Right ventricle myocardium superior (tissue), 1 donor: ENCODE results near the gene MRPL2. TPM values are rescaled to one million over a fixed set of nuclear protein-coding genes. Genes with fewer than 3 reads are reported as not detected.
"Not testable (repeated sequence)": the region's sequence is repeated elsewhere in the genome, so short reads cannot be mapped to it uniquely, and the experiment has no call there.

Experiments used
- ATAC-seq: fragments of 200-7000 bp; cut with Tn5 transposase; one replicate; pipeline ENCODE4 v1.9.1; 2020; ENCODE audit warnings: mild to moderate bottlenecking; ENCODE audit not compliant: poor library complexity
- DNase-seq: peaks from one replicate; pipeline ENCODE4 v3.0.0-alpha.2; 2020
- intact Hi-C: fragments of 100-400 bp; cut with DNase I; formaldehyde crosslinking; loops from one replicate; pipeline ENCODE4 v1.11.2; 2022
- total RNA-seq: library from RNA; stranded (reverse); fragmentation: NEBNext Ultra II Directional; extraction: Animal tissue kit (Norgen Biotek cat#: 25700); gene quantifications from one replicate; pipeline ENCODE4 v1.2.1, GENCODE V29; 2021
- donor health status: DM: no; HTN: yes; CAD: no; lungs with severe emphysema.

MRPL2 gene
- total RNA-seq, 1 donor from 2014 or later: 107 TPM

DNA sequence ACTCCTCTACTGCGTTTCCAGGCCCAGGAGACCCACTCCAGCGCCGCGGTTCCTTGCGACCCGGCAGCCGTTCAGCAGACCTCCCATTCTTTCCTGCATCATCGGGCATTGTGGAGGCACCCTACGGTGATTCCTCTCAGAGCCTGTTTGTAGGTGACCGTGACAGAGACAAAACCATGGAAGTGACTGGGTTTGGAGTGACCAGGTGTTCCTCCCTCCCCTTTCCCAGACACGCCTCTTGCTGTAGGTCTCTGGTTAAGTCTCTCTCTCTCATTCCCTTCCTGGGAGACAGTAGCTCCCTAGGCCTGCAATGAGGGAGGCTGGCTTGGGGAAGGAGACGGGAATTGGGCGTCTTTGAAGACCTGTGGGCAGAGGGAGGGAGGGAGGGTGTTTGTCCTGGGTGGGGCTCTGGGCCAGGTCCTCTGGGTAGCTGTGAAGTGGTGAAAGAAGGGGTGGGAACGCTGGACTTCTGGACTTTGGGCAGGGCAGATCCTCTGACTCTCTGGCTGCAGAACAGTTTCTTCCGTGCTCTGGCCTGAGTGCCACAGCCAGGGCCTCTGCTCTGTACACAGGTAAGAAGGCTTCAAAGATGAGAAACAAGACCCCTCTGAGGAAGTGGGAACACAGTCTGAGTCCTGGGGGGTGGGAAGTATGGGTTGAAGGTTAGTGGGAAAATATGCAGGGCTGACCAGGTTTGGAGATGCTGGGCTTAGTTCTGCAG lies 960 bp upstream of the MRPL2 start:
- ATAC-seq: peak; percentile 23

DNA sequence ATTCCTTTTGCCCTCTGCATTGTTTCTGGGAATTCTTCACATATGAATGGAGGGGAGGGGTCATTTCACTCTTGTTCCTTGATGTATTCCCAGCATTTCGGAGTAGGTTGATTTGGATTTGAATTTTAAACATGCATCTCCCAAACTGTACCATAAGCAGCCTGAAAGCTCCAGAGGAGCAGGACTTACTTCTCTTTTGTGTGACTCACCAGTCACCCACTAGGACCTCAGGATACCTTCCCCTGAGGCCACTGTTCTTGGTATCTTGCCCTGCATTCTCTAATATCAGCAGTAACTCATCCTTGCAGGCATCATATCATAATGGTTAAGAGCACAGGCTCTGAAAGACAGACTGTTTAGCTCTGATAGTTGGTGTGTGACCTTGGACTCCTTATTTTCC lies 703 bp downstream of the MRPL2 start:
- ATAC-seq: no peak
- intact Hi-C loops: loop anchor here (5.0 kb wide), 1 partner anchor 36 kb away; the partner anchor contains the start of gene RRP36
- DNase-seq: no peak

More for the DNA sequence above, 960 bp upstream of the MRPL2 start:
- DNase-seq: no peak
- intact Hi-C loops: no loop called here

DNA sequence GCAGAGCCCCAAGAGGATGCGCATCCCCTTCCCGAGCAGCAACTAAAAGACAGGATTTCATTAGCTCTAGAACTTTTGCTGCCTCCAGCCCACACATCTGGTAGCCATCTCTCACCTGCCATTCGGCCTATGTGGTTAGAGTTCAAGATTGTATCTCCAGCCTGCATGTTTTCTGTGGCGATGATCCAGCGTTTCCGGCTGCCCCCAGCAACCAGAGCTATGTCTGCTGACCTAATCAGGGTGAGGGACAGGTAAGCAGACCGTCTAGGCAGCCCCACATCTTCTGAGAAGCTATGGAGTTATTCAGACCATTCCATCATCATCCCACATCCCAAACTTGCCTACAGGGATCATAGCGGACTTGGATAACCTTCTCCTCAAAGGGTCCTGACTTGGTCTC lies 3.3 kb downstream of the MRPL2 start:
- DNase-seq (no peak), ATAC-seq (no peak)
- intact Hi-C loops: loop anchor here (5.0 kb wide), 1 partner anchor 34 kb away; the partner anchor contains the start of gene RRP36

DNA sequence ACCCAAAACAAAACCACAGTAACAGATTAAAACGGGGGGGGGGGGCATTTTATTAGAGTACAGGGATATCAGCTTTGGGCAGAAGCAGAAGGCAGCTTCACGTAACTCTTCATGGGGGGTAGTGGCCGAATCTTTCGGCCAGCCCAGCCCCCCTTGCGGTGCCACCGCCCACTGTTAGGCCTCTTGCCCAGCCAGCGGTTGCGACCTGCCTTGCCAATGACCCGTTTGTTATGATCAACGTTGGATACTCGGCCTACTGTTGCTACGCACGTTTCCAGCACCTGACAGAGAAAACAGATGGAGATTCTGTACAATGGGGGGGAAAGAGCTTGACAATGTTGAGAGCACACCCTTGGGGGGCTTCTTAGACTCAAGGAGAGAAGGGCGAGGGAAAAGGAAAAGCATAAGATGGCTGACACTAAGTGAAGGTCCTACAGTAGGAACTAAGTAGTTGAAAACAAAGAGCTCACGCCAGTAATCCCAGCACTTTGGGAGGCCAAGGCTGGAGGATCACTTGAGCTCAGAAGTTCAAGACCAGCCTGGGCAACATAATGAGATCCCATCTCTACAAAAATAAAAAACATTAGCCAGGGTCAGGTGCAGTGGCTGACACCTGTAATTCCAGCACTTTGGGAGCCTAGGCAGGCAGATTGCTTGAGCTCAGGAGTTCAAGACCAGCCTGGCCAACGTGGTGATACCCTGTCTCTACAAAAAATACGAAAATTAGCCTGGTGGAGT lies 4.9 kb downstream of the MRPL2 start:
- DNase-seq (no peak), ATAC-seq (no peak)
- intact Hi-C loops: no loop called here

DNA sequence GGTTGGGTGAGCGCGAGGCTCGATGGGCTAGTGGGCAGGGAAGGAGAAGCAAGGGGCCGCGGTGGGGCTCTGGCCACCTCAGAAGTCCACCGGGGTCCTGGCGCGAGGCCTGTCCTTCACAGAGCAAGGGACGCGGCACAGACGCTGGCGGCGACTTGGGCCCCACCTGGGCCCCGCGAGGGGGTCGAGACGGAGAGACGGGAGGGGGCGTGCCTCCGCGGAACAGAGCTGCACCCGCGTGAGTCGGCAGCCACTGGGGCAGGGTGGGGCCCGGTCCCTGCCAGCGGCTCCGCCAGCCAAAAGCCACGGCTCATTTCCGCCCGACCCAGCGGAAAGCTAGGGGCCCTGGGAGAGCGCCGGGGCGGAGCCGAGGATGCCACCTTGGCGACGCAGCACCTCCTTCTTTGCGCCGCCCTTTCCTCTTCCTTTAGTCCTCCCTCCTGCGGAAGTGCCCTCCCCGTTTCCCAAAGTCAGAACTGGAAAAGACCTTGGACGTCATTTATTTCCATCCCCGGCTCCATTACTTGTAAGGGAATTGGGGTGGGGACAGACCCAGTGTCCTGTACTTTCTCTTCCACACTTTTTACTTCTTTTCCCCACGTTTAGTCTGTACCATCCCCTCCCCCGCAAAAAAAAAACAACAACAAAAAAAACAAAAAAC lies 5.6 kb downstream of the MRPL2 start, which contains the start of gene CUL7:
CUL7 (minus strand) TSS at position 307 of the 661 bp plus-strand sequence. CDS start 1,063 bp downstream, outside the sequence.
- intact Hi-C loops: no loop called here
- DNase-seq: peak; percentile 96
- peak; percentile 96 for ATAC-seq

DNA sequence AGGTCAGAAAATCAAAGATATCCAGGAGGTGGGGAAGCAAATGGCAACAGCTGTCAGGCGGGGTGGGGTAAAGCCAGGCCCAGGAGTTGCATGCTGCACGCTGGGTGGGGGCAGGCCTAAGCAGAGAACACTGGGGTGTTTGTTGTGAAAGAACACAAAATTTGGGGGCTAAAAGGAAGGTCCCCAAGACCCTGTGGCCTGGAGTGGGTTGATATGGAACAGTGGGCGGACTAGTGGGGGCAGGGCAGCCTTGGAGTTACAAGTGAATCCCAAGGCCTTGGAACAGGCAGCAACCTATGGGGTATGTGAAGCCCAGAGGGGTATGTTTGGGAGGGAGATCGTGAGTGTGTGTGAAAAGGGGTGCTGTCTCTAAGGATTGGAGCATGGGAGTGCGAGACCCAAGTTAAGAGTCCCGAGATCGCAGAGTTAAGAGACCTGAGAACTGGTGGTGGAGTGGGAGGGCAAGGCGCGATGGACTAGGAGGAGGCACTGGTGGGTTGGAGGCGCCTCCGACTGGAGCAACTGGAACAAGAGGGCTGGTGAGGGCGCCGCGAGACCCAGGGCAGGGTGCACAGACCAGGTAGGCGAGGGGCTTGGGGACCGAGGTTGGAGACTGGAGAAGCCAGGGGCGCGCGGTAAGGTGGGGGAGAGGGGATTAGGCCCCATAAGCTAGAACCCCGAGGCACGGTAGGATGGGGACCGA lies 6.2 kb downstream of the MRPL2 start:
- DNase-seq: no peak
- intact Hi-C loops: no loop called here
- ATAC-seq: peak; percentile 32

DNA sequence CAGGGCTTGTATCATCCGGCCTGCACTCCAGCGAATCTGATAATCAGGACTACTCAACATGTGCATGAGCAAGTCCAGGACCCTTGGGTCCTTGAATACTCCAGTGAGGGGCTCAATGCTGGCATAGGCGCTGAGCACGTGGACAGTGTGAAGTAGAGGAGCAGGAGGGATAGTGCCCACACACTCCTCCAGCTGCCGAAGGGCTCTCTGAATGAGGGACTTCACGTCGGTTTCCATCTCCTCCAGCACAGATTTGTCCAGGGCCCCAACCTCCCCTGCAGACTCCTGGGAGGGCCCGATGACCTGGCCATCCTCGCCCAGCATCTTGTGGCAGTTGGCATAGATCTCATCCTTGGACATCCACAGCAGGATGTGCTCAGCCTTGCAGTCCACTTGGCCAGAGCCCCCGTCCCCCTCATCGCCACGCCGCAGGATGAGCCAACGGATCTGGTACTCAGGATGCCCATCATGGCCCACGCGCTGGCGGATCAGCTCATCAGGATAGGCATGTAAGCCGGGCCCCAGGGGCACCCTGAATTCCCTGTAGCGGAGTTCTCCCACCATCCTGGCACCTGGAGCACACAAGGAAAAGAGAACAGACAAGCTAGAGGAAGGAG lies 6.9 kb downstream of the MRPL2 start:
- ATAC-seq (no peak), DNase-seq (no peak)
- intact Hi-C loops: no loop called here

DNA sequence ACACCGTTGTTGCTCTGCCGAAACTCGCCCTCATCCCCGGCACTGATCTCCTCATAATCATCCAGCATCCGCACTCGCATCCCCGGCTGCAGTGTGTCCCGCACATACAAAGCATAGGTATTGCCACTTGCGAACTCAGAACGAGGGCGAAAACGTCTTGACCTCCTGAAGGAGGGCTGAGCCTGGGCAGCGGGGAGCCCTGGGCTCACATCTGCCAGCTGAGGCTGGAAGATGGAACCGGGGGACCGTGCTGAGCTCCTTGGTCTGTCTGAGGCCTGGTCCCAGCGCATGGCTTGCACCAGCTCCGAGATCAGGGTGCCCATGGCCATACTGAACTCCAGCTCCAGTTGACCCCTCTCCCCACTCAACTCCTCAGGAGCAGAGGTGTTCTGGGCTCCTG lies 8.3 kb downstream of the MRPL2 start:
- ATAC-seq: no peak
- no peak for DNase-seq
- intact Hi-C loops: no loop called here

DNA sequence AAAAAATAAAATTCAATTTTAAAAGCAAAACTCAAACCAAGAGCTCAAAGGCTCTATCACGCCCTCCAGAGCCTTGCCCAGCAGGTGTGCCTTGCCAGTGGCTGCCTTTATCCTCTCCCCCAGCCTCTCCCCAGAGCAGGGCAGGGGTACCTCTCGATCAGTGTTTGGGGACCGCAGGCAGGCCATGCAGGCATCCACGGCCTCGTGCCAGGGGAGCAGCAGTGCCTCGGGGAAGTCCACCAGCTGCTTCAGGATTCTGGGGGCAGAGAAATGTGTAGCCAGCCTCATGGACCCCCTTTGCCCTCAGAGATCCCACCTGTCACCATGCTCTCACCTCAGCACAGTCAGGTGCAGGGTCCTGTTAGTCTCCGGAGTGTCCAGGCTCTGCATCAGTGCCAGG lies 11.2 kb downstream of the MRPL2 start:
- no peak for ATAC-seq
- no peak for DNase-seq
- intact Hi-C loops: no loop called here

DNA sequence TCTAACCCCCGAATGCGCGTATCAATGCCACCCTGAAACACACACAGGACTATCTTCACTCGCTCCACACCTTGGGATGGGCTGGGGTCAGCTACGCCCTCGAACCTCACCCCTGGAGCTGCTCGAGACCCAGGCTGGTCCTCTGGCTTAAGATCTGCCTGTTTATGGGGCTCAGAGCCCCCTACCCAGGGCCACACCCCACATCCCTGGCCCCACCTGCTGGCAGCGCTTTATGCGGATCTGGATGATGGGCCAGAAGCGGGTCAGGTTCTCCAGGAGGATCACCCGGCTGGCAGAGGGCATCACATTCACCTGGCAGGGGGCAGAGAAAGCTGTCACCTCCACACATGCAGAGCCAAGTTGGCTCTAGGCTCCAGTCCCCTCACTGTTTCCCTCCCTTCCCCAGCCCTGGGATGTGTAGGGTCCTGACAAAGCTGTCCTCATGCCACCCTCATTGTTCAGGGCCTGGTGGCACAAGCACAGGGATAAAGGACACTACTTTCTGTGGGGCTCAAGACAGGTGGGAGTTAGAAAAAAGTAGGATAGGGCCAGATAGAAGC lies 13.8 kb downstream of the MRPL2 start:
- intact Hi-C loops: no loop called here
- ATAC-seq (no peak), DNase-seq (no peak)

DNA sequence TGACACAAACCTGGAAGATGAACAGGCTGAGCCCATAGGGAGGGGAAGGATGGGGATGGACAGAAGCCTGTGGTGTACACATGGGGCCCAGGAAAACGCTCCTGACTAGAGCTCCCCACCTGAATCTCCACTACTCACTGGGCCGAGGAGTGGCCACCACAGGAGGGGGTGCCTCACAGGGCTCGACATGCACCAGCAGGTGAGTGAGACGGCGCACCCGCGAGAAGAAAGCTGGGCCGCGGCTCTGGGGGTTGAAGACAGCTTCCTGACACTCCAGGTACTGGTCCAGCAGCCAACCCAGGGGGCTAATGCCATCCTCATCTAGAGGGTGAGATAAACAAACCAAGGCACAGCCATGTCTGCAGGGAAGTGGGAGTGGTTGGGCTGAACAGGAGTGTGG lies 15.9 kb downstream of the MRPL2 start:
- ATAC-seq (no peak), DNase-seq (no peak)
- intact Hi-C loops: no loop called here

DNA sequence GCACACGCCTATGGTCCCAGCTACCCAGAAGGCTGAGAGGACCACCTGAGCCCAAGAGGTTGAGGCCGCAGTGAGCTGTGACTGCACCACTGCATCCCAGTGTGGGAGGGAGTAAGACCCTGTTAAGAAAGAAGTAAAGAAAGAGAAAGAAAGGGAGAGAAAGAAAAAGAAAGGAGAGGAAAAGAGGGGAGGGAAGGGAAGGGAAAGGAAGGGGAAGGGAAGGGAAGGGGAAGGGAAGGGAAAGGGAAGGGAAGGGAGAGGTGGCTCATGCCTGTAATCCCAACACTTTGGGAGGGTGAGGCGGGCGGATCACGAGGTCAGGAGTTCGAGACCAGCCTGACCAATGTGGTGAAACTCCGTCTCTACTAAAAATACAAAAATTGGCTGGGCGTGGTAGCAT lies 17.8 kb downstream of the MRPL2 start:
- DNase-seq, intact Hi-C loops, ATAC-seq: not testable (repeated sequence)

DNA sequence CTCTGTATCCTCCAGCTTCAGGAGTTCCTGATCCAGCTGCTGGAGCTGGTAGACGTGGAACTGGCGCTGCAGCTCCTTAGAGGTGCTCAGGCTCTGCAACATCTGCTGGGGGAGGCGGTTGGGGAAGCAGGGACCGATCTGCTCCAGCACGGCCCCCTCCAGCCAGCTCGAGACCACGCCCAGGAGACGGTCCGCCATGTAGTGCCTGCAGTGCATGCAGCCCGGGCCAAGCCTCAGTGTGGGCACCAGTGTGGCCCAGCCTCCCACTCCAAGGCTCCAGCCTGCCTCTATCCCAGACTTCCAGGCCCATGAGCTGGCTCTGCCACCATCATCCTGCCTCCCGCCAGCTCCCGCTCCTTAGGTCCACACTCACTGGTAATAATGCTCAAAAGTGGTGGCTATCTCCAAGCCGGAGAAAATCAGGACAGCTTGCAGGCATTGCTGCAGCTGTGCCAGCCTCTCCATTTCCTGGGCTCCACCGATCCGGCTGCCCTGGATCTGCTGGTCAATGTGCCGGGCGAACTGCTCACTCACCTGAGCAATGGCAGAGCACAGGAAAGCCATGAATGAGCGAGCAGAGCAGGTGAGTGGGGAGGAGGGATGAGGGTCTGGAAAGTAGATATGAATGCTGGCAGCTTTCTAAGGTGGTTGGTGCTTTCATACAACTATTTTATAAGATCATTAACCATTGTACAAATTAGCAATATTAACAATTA lies 18.5 kb downstream of the MRPL2 start:
- intact Hi-C loops: no loop called here
- no peak for DNase-seq

DNA sequence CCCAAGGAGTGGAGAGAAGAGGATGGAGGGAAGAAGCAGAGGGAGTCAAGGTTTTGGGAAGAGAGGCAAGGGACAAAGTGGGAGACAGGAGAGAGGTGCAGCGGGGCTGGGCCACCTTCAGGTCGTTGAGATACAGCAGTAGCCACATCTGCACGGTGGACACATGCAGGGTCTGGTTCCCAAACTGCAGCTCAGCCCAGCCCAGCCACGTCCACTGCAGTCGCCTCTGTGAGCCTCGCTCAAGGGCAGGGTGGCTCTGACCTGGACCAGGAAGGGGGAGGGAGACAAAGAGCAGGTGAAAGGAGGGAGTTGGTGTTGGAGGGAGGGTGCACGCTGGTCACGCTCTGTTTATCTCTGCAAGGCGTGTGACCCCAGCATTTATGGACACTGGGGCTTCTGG lies 20.5 kb downstream of the MRPL2 start:
- intact Hi-C loops: no loop called here

More for the DNA sequence above, 18.5 kb downstream of the MRPL2 start:
- ATAC-seq: no peak

DNA sequence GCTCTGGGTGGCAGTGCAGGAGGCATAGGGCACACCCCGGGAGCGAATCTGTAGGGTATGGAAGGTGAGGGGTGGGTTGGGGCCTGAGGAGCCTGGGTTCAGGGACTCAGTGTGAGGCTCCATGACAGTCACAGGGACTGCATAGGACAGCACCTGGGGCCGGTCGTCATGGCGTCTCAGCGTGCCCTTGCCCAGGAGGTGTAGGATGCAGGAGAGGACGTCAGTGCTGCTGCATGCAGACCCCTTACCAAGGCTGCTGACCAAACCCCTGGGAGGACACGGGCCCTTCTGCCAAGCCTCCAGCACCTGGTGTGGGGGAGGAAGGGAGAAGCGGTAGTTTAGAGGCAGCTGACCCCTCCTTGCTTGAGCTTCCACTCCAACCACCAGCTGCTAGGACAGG lies 21.5 kb downstream of the MRPL2 start:
- intact Hi-C loops: no loop called here
- ATAC-seq: no peak

More for the DNA sequence above, 20.5 kb downstream of the MRPL2 start:
- no peak for DNase-seq
- ATAC-seq: no peak

DNA sequence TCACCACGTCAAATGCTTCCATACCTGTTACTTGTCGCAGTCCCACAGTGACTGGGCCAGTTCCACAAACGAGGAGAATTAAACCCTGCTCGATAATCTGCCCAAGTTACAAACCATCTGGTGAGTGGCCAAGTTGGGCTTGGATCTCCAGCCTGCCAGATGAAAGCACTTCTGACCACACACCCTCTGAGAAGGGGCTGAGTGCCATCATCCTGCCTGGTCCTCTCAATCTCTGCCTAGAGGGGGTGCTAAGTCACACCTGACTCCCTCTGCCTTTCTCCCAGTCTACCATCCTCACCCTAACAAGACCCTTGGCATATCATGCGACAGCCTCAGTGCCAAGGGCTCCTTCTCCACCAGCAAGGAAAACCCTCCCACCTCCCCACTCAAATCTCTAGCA lies 22.0 kb downstream of the MRPL2 start:
- intact Hi-C loops: no loop called here
- no peak for DNase-seq
- ATAC-seq: peak; percentile 50

More for the DNA sequence above, 21.5 kb downstream of the MRPL2 start:
- no peak for DNase-seq

DNA sequence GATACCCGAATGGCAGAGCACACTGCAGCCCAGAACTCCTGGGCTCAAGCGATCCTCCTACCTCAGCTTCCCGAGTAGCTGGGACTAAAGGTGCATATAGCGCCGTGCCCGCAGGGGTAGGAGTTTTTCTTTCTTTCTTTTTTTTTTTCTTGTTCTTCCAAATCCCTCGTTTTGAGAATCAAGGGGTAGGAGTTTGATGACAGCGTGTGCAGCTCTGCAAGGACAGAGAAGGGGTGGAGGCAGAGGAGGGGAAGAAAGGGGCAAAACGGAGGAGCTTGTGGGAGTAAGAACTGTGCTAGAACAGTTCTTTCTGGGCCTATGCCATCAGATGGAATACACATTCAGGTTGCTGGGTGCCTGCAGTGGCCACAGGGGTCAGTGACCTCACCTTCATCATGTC lies 22.5 kb downstream of the MRPL2 start:
- ATAC-seq: peak; percentile 3
- DNase-seq: no peak
- intact Hi-C loops: no loop called here
